HFF-Myc (cell line): ENCODE measurements around the gene KIAA1614.

Source experiments
- DNase-seq: peaks from one replicate; pipeline ENCODE4 v3.0.0-alpha.2; 2011; ENCODE audit warnings: low read depth; ENCODE audit errors: extremely low read depth
- H3K4me3 ChIP-seq: replicated peaks from 2 replicates; pipeline ENCODE4 v1.5.1; 2011; ENCODE audit warnings: low read depth, mild to moderate bottlenecking, control low read depth, low read length
- CTCF ChIP-seq: IDR thresholded peaks from 2 replicates; pipeline ENCODE4 v1.5.1; 2012; ENCODE audit warnings: mild to moderate bottlenecking, low read depth, low read length, control low read depth; ENCODE audit errors: missing control alignments

KIAA1614 gene

GRCh38 chr1:180915426-180915965 lies 2.8 kb downstream of the KIAA1614 start:
- no peak for TF ChIP-seq CTCF
- no peak for DNase-seq
- H3K4me3 ChIP-seq, result no peak overlapping the region

- DNase-seq, result no peak
These were observed 3.5 kb downstream of the KIAA1614 start for GRCh38 chr1:180916012-180916770.

GRCh38 chr1:180916771-180917170 lies 4.1 kb downstream of the KIAA1614 start:
- TF ChIP-seq CTCF, result no peak
- no peak for DNase-seq
- no peak overlapping the region for H3K4me3 ChIP-seq

More at GRCh38 chr1:180916012-180916770, 3.5 kb downstream of the KIAA1614 start:
- no peak overlapping the region for H3K4me3 ChIP-seq
- no peak for TF ChIP-seq CTCF

- DNase-seq, result no peak
- TF ChIP-seq CTCF, result no peak
- H3K4me3 ChIP-seq, result no peak overlapping the region
These were observed 4.8 kb downstream of the KIAA1614 start for GRCh38 chr1:180917306-180918065.

DNA sequence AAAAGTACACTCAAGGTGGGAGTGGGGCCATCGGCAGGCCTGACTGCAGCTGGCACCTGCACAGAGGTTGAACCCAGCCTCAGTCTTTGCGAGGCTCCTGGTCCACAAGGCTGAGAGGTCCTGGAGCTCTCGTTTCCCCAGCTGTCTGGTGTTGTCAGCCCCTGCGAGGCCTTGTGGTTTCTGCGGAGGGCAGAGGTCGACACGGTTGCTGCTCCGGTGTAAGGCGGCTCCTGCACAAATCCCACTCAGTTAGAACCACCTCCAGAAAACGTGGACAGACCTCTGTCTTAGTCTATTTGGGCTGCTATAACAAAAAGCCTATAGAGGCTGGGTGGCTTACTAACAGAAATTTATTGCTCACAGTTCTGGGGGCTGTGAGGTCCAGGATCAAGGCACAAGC lies 5.8 kb downstream of the KIAA1614 start:
- no peak for DNase-seq
- no peak for TF ChIP-seq CTCF
- H3K4me3 ChIP-seq, result no peak overlapping the region

GRCh38 chr1:180919183-180919700 lies 6.5 kb downstream of the KIAA1614 start:
- no peak for DNase-seq
- H3K4me3 ChIP-seq, result no peak overlapping the region
- TF ChIP-seq CTCF, result no peak
